ENCODE measurements around the gene RFC2.
"Not testable (repeated sequence)": the region's sequence is repeated elsewhere in the genome, so short reads cannot be mapped to it uniquely, and the experiment has no call there.

Gene RFC2

DNA sequence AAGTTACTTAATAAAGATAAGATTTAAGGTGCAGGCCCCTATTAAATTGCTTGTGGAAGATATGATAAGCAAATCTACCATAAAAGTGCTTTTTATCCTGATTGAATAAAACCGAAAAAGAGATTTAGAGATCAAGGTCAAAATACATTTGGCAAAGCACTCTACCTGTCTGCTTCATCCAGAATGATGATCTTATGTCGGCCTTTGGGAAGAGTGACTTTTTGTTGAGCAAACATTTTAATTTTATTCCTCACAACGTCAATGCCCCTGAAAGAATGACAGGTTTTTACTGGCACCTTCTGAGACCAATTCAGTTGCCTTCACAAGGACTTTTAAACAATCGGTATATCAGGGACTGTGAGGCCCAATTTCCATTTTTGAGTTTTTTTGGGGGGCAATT, 7.7 kb downstream of the RFC2 start:
- no peak for DNase-seq

DNA sequence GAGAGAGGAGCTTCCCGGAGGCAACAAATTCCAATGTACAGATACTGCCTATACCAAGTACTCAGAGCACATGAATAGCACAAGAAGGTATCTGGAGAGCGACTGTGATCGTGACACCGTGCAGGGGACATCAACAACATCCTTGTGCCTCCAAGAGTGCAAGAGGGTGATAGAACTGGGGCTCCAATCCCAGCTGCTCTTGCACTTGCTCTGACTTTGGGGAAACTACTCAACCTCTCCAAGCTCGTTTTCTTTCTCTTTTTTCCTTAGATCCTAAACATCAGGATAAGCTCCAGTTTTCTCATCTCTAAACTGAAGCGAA, 12.1 kb downstream of the RFC2 start:
- no peak for DNase-seq

DNA sequence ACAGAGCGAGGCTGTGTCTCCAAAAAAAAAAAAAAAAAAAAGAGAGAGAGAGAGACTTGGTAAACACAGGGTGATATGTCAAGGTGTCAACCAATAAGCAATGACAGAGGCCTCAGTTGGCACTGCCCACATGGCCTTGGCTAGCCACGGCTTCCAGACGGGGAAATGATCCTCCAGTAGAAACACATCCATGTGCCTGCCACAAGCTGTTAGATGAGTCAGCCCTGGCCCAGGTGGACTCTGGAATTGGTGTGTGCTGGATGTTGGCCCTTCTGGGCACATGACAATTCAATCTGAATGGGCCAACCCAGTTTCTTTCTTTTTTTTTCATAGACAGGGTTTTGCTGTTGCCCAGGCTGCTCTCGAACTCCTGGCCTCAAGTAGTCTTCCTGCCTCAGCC, 13.7 kb downstream of the RFC2 start:
- DNase-seq, result no peak

DNA sequence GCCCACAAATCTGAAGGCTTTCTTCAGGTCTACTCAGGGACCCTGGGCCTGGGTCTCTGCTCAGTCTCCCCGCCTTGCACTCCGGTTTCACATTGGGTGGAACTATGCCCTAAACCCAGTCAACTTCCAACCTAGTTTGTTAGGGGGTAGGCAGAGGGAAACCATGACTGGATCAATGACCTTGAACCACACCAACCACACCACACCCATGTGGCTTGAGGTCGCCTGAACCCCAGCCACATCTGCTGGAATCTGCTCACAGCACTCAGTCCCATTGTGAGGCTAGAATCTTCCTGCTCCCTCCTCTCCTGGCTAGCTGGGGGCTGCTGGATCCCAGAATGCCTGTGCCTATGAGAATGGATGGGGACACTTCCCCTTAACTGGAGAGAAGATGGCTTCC, 17.9 kb downstream of the RFC2 start:
- DNase-seq, result no peak

DNA sequence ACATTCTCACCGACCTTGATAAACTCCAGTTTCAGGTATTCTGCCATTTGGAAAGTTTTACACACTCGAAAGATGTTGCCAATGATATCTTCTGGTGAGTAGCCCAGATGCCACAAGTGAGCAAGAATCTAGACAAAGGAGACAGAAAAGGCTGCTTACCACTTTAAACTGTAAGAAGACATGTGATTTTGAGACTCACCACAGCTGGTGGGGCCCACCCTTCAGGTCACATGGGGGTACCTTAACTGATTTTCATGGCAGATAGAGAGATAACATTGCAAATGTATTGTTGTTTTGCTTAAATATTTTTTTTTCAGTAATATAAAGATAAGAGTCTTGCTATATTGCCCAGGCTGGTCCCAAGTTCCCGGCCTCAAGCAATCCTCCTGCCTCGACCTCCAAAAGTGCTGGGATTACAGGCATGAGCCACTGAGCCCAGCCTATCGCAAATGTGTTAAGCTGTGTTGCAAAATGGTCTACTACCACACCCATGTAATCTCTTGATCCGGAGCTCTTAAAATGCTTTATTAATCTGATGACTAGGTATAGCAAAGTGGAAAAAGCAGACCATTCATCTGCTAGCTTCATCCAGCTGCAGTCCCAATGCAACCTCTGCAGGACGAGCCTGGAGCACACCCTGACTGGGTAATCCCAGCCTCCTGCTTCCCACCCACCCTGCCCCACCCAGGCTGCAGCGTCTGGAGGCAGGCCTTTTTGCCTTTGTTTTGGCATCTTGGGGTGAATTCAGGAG, 18.5 kb downstream of the RFC2 start:
- DNase-seq, result no peak

DNA sequence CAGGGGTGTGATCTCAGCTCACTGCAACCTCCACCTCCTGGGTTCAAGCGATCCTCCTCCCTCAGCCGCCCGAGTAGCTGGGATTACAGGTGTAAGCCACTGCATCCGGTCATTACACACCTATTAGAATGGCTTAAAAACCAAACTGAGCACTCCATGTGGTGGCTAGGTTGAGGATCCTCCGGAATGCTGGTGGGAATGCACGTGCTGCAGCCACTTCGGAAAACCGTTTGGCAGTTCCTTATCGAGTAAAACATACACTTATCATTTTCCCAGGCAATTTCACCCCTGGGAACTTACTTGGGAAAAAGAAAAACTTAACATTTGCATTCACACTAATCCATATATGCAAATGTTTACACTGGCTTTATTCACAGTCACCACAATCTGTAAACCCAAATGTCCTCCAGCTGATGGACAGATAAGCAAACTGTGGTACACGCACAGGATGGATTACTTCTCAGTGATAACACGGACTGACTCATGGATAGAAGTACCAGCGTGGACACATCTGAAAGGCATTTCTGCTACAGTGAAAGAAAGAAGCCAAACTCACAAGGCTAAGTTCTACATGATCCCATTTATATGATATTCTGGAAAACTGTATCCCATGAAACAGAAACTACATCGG, 20.4 kb downstream of the RFC2 start:
- no peak for DNase-seq

DNA sequence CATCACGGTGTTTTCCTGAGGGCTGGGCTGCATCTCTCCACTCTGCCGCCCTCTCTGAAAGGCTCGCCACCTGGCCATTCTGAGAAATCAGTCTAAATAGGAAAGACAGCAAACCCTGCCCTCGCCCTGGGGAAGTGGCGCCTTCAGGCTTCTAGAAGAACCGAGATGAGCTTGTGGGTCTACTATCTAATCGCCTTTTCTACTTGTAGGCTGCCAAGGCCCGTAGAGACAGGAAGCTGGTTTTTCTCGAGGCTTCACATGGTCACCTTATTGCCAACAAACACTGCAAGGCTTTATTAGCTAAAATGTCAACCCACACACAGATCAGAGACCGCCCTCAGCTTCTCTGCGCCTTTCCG, 23.0 kb downstream of the RFC2 start:
- DNase-seq, result no peak

DNA sequence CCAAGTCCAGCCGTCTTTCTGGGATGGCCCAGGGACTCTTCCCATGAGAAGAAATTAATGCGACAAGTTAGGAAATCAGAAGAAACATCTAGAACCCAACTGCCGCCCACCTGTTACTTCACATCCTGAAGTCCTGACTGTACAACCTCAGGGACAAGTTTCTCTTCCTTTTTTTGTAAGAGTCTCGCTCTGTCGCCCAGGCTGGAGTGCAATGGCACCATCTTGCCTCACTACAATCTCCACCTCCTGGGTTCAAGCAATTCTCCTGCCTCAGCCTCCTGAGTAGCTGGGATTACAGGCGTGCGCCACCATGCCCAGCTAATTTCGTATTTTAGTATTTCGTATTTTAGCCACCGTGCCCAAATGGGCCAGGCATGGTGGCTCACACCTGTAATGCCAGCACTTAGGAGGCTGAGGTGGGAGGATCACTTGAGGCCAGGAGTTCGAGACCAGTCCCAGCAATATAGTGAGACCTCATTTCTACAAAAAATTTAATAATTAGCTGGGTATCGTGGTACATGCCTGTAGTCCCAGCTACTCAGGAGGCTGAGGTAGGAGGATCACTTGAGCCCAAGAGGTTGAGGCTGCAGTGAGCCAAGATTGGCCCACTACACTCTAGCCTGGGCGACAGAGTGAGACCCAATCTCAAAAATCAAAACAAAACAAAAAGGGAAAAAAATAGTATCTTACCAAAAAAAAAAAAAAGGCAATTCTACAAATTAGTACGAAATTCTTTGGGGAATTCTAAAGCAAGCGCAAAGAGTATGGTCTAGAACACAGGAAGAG, 23.6 kb downstream of the RFC2 start:
- peak; percentile 46 for DNase-seq

DNA sequence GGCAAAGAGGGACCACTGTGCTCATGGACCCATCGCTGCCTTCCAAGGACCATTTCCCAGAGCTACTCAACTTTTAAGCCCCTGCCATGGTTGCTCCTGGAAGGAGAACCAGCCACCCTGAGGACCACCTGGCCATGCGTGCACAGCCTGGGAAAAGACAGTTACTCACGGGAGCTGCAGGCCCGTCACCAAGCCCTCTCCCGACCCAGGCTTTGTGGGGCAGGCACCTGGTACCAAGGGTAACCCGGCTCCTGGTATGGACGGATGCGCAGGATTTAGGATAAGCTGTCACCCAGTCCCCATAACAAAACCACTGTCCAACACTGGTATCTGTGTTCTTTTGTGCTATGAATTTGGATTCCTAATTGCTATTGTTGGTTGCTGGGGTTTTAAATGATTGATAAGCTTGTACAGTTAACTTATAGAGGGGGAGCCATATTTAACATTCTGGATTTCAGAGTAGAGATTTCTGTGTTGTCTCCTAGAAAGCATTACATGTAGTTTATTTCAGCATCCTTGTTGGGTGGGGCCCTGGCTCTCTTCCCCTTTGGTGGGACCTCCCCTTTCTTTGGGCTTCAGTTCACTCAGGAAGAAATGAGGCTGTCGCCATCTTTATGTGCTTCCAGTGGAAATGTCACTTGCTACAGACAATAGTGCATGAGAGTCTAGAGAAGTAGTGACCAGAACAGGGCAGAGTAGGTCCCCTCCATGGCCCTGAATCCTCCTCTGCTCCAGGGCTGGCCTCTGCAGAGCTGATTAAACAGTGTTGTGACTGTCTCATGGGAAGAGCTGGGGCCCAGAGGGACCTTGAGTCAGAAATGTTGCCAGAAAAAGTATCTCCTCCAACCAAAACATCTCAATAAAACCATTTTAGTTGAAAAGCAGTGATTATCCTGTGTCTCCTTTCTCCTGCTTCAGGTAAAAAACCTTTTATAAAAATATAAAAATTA, 25.0 kb downstream of the RFC2 start:
- no peak for DNase-seq

DNA sequence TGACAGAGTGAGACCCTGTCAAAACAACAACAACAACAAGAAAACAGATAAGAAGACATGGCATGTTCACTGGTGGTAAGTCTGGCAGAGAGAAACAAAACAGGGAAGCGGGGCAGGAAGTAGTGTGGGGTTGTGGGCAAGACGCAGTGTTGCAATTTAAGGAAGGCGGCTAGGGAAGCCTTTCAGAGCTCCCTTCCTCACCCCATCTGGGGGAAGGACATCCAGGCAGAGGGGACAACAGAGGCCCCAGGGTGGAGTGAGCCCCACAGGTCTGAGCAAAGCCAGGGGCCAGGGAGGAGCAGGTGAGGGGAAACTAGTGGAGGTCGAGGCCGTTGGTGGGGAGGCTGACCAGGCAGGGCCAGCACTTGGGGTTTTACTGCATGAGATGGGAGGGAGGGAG, 27.6 kb downstream of the RFC2 start:
- DNase-seq, result peak; percentile 26

DNA sequence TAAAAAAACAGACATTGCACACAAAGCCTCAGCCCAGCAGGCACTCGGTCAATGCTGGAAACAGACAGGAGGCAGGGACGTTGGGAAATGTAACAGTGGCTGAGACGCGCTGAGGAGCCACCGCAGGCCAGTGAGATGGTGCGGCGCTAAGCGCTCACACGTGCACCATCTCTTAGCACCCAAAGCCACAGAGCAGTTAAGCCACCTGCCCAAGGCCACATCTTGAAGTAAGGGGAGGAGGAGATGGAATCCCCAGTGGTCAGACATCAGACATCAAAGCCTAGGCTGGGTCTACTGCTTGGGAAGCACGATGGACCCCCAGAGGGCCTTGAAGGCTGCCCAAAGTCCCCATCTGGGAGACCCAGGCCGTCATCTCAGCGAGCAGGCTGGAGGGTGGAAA, 28.8 kb downstream of the RFC2 start:
- DNase-seq, result no peak

DNA sequence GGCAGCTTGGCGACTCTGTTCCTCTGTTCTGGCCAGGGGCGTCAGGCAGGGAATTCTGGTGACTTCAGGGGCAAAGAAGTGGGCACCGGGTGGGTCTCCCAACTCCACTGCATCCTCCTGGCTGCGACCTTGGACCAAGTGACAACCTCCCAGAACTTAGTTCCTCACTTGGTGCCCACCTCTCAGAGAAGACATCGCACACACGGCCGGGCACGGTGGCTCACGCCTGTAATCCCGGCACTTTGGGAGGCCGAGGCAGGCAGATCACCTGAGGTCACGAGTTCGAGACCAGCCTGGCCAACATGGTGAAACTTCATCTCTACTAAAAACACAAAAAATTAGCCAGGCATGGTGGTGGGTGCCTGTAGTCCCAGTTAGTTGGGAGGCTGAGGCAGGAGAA, 29.3 kb downstream of the RFC2 start:
- not testable (repeated sequence) for DNase-seq

DNA sequence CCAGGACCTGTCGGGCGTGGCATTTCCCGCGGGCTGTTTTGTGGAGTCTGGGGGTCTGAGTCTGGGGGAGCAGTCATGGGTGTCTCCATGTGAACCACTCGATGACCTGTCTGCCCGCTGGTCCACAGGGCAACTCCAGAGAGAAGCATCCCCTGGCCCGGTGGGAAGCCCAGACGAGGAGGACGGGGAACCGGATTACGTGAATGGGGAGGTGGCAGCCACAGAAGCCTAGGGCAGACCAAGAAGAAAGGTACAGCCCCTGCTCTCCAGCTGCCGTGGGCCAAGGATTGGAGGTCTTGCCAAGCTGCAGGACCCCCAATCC, 29.7 kb downstream of the RFC2 start:
- DNase-seq, result no peak

DNA sequence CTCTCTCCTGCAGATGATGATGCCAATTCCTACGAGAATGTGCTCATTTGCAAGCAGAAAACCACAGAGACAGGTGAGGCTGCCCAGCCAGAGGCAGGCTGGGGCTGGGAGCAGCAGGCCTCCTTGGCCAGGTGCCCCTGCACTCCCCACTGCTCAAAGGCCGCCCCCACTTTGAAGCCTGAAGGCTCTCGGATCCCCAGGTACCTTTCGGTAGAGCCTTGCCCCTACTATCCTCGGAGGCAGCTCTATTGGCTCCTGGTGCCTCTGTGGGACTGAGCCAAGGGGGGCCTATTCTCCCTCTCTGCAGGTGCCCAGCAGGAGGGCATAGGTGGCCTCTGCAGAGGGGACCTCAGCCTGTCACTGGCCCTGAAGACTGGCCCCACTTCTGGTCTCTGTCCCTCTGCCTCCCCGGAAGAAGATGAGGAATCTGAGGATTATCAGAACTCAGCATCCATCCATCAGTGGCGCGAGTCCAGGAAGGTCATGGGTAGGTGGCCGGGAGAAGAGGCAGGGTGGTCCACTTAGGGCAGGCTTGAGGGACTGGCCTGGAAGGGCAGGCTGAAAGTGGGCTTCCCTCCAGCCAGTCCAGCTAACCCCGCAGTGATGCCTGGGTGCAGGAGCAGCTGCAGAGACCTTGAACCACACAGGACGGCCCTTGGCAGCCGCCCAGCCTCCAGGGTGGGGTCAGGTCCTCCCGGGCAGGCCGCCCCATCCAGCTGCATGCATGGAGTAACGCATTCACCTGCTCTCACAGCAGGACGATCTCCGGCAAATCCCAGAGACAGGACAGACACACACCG, 30.3 kb downstream of the RFC2 start:
- no peak for DNase-seq

DNA sequence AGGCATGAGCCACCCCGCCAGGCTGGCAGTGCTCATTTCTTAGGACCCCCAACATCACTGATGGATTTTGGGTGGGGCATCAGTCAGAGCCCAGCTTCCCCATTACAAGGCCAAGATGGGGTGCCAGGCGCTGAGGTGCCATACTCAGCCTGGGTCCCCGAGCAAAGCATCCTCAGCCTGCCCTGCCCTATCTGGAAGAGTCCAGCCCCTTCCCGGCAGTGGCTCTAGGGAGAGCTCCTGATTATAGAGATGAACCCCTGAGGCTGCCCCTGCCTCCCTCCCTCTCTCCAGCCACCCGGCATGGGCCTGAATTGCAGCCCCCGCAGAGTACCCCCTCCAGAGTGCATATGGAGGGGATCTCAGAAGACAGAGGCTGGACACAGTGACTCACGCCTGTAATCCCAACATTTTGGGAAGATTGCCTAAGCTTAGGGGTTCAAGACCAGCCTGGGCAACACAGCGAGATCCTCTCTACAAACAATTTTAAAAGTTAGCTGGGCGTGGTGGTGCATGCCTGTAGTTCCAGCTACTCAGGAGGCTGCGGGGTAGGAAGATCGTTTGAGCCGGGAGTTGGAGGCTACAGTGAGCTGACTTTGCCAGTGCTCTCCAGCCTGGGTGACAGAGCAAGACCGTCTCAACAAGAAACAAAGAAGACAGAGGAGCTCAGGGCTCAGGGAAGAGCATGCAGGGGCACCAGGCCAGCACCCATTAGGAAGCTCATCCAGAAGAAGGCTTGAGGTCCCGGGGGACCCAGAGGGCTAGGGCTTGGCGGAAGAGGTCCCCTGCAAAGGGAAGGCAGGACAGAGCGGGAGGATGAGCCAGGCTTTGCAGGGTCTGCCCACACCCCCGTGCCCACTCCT, 31.1 kb downstream of the RFC2 start:
- DNase-seq, result no peak

DNA sequence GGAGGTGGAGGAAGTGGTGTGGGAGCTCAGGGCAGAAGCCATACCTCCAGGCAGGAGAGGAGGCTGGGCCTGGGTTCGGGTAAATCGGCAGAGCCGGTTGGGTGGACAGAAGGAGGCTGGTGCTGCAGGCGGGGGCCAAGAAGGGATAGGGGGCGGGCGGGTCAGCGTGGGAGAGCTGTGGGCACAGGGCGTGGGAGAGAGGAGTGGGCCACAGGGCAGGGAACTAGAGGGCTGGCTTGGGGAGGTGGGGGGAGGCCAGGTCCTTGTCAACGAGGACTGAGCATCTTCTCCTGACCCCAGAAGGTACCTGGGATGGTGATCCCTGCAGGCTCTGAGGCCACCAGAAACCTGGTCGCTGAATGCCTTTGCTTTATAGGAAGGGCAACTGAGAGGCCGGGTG, 32.5 kb downstream of the RFC2 start:
- DNase-seq, result no peak

DNA sequence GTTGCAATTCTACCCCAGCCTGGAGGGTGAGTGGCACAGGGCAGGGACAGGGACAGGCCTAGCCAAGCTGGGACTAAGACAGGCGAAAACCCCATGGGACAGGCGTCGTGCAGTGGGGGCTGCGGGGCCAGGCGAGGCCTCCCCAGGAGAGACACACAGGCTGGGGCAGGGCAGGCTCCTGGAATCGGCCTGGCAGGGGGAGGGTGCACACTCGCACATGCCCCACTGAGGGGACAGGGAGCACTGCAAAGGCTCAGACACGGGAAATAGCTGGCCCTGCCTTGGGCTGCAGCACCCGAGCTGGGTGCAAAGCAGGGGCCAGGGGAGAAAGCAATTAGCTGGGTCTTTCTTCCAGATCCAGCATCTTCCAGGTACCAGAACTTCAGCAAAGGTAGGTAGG, 34.0 kb downstream of the RFC2 start:
- no peak for DNase-seq

DNA sequence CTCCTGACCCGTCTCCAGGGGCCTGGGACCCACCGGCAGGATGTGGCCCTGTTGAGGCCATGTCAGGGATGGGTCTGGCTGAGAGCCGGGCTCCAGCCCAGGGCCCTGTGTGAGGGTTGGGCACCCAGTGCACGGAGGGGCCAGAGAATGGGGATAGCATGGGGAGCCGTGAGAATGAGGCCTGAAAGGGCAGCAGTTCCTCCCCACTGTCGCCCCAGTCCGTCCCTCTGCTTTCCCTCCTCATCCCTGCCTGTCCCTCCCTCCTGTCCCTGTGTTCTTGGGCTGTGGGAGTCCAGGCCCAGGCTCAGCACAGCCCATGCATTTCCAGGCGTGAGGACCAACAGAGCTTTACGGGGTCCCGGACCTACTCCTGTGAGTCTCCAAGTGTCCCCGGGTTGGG, 34.8 kb downstream of the RFC2 start:
- DNase-seq, result no peak

DNA sequence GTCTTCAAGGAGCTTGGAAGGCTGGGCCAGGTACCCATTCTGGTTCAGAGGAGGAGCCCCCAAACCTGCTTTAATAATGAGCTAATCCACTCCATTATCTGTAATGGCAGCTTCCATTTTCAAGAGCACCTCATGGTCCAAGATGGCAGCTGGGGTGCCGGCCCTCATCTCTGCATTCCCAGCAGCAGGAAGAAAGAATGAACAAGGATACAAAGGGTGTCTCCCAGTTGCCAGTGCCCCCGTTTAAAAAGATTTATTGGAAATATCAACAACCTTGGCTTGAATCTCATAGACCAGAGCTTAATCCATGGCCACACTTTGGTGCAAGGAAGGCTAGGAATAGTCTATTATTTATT, 35.9 kb downstream of the RFC2 start:
- DNase-seq, result no peak

DNA sequence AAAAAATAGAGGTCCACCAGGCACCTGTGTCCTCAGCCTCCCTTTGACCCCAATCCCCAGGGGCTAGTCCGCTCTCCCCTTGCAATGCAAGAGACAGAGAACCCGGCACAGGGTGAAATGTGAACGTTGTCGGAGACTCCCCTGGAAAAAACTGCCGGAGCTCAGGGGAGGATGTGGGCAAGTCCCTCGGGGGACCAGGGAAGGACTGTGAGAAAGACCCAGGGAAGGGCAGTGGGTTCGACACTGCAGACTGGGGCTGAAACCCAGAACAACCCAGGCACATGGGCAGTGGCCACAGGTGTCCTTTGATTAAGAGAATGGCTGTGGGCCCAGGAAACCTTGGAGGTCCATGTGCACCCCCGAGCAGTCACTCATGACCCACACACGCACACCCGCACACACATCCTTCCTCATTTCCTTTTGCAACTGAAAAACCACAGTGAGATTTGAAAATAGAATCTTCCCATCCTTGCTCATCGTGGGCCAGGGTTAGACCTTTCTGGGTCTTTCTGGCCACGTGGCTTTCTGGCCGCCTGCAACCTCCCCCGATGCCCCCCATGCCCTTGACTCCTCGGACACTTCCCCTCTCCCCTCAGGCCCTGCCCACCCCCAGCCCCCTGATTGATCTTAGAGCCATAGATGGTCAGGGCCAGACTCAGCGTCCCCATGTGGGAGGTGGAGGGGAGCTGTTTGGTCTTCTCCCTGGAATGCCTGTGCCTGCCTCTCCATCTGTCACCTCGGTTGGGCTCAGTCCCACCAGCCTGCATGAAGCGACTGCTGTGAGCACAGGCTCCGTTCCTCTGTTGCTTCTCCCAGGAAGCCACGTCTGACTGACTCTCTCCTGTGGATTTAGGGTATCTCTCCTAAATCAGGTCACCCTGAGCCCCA, 36.5 kb downstream of the RFC2 start:
- peak; percentile 61 for DNase-seq

DNA sequence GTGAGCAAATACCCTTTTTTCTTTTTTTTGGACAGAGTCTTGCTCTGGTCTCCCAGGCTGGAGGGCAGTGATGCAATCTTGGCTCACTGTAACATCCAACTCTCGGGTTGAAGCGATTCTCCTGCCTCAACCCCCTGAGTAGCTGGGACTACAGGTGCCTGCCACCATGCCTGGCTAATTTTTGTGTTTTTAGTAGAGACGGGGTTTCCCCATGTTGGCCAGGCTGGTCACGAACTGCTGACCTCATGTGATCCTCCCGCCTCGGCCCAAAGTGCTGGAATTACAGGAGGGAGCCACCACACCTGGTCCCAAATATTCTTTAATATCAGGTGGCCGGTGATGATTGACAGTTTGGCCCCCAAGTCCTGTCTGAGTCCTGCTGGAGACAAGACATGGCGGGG, 37.8 kb downstream of the RFC2 start:
- no peak for DNase-seq

Measured in SIG-M5 (cell line).